Duodenal mucosa (tissue), 2 donors: ENCODE data around the gene NTN1.

Experiments used
- H3K27ac ChIP-seq: one replicate; pipeline ENCODE4 v1.7.0; 2013; ENCODE audit warnings: low read depth, low read length
- H3K27me3 ChIP-seq, 2 donors: one replicate each; pipeline ENCODE4 v1.7.0; 2013; ENCODE audit warnings: low read length in 2 of 2, control low read depth in 1 of 2; ENCODE audit not compliant: insufficient read depth in 2 of 2, control insufficient read depth in 1 of 2
- H3K36me3 ChIP-seq, 2 donors: one replicate each; pipeline ENCODE4 v1.7.0; 2013; ENCODE audit warnings: low read length in 2 of 2, control low read depth in 1 of 2; ENCODE audit not compliant: insufficient read depth in 2 of 2, control insufficient read depth in 1 of 2
- H3K4me1 ChIP-seq, 2 donors: one replicate each; pipeline ENCODE4 v1.7.0; 2013; ENCODE audit warnings: low read length in 2 of 2, control low read depth in 1 of 2; ENCODE audit not compliant: insufficient read depth in 2 of 2, control insufficient read depth in 1 of 2
- H3K4me3 ChIP-seq, 2 donors: one replicate each; pipeline ENCODE4 v1.7.0; 2013; ENCODE audit warnings: low read length in 2 of 2, low read depth in 1 of 2
- H3K9ac ChIP-seq, 2 donors: one replicate each; pipeline ENCODE4 v1.7.0; 2013; ENCODE audit warnings: low read length in 2 of 2, low read depth in 1 of 2
- H3K9me3 ChIP-seq, 2 donors: one replicate each; pipeline ENCODE4 v1.7.0; 2013; ENCODE audit warnings: low read length in 2 of 2, control low read depth in 1 of 2; ENCODE audit not compliant: control insufficient read depth in 1 of 2

Gene NTN1

DNA sequence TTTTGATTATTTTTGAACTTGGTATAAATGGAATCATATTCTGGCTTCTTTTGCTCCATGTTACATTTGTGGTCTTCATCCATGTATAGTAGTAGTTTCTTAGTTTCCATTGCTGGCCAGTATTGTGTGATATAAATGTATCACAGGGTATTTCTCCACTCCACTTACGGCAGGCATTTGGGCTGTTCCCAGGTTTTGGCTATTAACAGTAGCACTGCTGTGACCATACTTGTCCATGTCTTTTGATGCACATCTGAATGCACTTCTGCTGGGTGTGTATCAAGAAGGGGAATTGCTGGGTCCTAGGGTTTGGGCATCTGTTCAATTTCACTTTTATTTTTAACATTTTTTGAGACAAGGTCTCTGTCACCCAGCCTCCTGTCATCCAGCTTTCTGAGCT is 13.9 kb downstream of the NTN1 start:
- Histone ChIP-seq H3K36me3 (no peaks in the 10 kb centered on the region), H3K4me3 (no peak overlapping the region)

GRCh38 chr17:9036336-9036735 is 15.0 kb downstream of the NTN1 start:
- no peak overlapping the region for H3K4me3 ChIP-seq
- H3K9me3 ChIP-seq: peaks cover 3 to 4% of the 10 kb centered on the region in 2 donors
- no peaks in the 10 kb centered on the region for H3K4me1 ChIP-seq
- no peak overlapping the region for H3K9ac ChIP-seq
- no peak overlapping the region for H3K27ac ChIP-seq
- H3K36me3 ChIP-seq: no peaks in the 10 kb centered on the region
- H3K27me3 ChIP-seq: no peaks in the 10 kb centered on the region

More for the DNA sequence above, 13.9 kb downstream of the NTN1 start:
- Histone ChIP-seq H3K27ac (no peak overlapping the region), H3K9me3 (peaks cover 3 to 4% of the 10 kb centered on the region in 2 donors), H3K4me1 (no peaks in the 10 kb centered on the region), H3K9ac (no peak overlapping the region), H3K27me3 (no peaks in the 10 kb centered on the region)

GRCh38 chr17:9037736-9038135 is 16.4 kb downstream of the NTN1 start:
- H3K4me1 ChIP-seq: no peaks in the 10 kb centered on the region
- no peak overlapping the region for H3K9ac ChIP-seq
- peaks cover 3 to 4% of the 10 kb centered on the region in 2 donors for H3K9me3 ChIP-seq
- no peak overlapping the region for H3K4me3 ChIP-seq
- H3K27ac ChIP-seq: no peak overlapping the region
- no peaks in the 10 kb centered on the region for H3K36me3 ChIP-seq
- H3K27me3 ChIP-seq: no peaks in the 10 kb centered on the region

DNA sequence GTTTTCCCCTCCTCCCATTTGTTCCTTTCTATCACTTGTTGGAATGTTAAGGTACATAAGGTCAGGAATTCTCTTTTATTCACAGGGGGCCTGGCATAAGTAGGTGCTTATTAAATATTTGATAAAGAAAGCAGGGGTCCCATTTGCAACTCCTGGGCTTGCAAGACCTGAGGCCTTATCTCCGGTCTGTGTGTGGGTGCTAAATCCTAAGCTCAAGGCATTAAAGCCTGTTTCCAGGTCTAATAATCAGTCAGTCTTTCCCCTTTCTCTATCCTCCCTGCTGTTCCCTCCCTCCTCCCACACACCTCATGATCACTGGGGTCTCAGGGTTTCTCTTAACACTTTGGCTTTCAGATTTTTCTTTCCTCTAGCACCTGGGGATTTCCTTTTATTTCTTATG is 17.1 kb downstream of the NTN1 start:
- H3K27me3 ChIP-seq: no peaks in the 10 kb centered on the region
- no peak overlapping the region for H3K9ac ChIP-seq
- no peaks in the 10 kb centered on the region for H3K4me1 ChIP-seq
- no peak overlapping the region for H3K4me3 ChIP-seq
- no peaks in the 10 kb centered on the region for H3K36me3 ChIP-seq
- H3K9me3 ChIP-seq: peaks cover 3 to 4% of the 10 kb centered on the region in 2 donors
- H3K27ac ChIP-seq: no peak overlapping the region

DNA sequence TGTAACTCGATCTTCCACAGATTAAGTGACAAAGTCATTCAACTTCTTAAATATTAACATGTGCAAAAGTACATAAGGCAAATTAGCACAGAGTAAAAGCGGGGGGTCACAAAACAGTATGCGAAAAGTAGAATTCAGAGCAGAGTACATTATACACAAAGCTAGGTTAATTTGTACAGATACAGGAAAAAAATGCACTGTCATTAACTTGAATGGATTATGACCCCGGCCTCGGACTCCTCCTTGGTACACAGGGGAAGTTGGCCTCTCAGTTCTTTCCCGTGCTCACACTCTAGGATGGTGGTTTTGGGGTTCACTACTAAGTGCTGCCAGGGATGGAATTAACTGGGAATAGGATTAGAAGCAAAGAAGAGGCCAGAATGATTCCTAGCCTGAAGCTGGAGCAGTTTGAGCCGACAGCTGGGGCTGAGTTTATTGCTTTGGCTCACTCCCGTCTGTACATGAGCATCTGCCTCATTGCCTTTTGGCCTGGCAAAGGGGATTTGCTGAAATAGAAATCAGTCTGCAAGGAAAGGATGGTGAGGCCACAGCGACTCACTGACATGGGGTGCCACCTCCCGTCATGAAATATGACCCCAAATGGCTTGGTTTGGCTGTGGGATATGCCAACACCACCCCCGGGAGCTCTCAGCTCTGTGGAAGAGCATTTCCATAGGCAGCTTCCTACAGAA is 23.6 kb downstream of the NTN1 start:
- no peaks in the 10 kb centered on the region for H3K4me1 ChIP-seq
- peaks cover 1 to 2% of the 10 kb centered on the region in 2 donors for H3K9me3 ChIP-seq
- H3K4me3 ChIP-seq: no peak overlapping the region
- no peak overlapping the region for H3K9ac ChIP-seq
- no peaks in the 10 kb centered on the region for H3K27me3 ChIP-seq
- H3K27ac ChIP-seq: no peak overlapping the region
- no peaks in the 10 kb centered on the region for H3K36me3 ChIP-seq

- Histone ChIP-seq H3K4me3 (no peak overlapping the region), H3K4me1 (no peaks in the 10 kb centered on the region), H3K27ac (no peak overlapping the region), H3K36me3 (no peaks in the 10 kb centered on the region), H3K9ac (no peak overlapping the region), H3K27me3 (no peaks in the 10 kb centered on the region), H3K9me3 (no peaks in the 10 kb centered on the region)
Observed at GRCh38 chr17:9050801-9051401, 29.6 kb downstream of the NTN1 start.

DNA sequence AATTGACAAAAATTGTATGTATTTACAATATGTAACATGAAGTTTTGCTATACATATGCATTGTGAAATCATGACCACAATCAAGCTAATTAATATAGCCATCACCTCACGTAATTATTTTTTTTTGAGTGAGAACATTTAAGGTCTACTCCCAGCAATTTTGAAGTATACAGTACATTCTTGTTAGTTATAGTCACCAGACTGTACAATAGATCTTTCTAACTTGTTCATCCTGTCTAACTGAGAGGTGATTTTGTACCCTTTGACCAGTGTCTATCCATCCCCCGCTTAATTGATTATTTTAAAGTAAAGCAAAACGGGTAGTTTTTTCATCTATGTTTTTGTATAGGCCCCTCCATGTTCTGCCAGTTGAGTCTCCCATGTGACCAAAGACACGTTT is 30.3 kb downstream of the NTN1 start:
- Histone ChIP-seq H3K27ac (no peak overlapping the region), H3K4me3 (no peak overlapping the region), H3K27me3 (no peaks in the 10 kb centered on the region), H3K9me3 (no peaks in the 10 kb centered on the region), H3K9ac (no peak overlapping the region), H3K4me1 (no peaks in the 10 kb centered on the region), H3K36me3 (no peaks in the 10 kb centered on the region)

DNA sequence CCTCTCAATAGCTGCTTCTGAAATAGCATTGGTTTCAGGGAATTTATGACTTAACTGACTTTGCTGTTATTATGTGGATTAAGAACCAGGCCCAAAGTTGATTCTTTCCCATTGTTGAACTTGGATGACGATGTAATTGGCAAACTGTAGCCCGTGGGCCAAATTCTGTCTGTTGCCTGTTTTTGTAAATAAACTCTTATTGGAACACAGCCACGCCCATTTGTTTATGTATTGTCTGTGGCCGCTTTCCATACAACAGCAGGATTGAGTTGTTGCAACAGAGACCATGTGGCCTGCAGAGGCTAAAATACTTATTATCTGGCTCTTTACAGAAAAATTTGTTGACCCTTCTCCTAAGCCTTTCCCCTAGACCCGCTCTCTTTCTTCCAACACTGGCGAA is 31.6 kb downstream of the NTN1 start:
- Histone ChIP-seq H3K9ac (no peak overlapping the region), H3K4me1 (no peaks in the 10 kb centered on the region), H3K9me3 (no peaks in the 10 kb centered on the region), H3K27ac (no peak overlapping the region), H3K36me3 (no peaks in the 10 kb centered on the region), H3K27me3 (no peaks in the 10 kb centered on the region), H3K4me3 (no peak overlapping the region)

GRCh38 chr17:9053406-9053805 is 32.1 kb downstream of the NTN1 start:
- no peaks in the 10 kb centered on the region for H3K27me3 ChIP-seq
- H3K9ac ChIP-seq: no peak overlapping the region
- H3K27ac ChIP-seq: no peak overlapping the region
- H3K36me3 ChIP-seq: no peaks in the 10 kb centered on the region
- no peak overlapping the region for H3K4me3 ChIP-seq
- no peaks in the 10 kb centered on the region for H3K9me3 ChIP-seq
- no peaks in the 10 kb centered on the region for H3K4me1 ChIP-seq

- H3K27me3 ChIP-seq: no peaks in the 10 kb centered on the region
- no peak overlapping the region for H3K9ac ChIP-seq
- H3K36me3 ChIP-seq: no peaks in the 10 kb centered on the region
- H3K27ac ChIP-seq: no peak overlapping the region
- H3K4me3 ChIP-seq: no peak overlapping the region
- no peaks in the 10 kb centered on the region for H3K4me1 ChIP-seq
- no peaks in the 10 kb centered on the region for H3K9me3 ChIP-seq
Observed at GRCh38 chr17:9054126-9054975, 33.0 kb downstream of the NTN1 start.
